GM19035 (cell line): ENCODE measurements around the gene GOLGA8K.
"Not testable (repeated sequence)": the region's sequence is repeated elsewhere in the genome, so short reads cannot be mapped to it uniquely, and the experiment has no call there.

Source experiments
- ATAC-seq: cut with Tn5 transposase; IDR thresholded peaks from one replicate; pipeline ENCODE4 v1.9.1; 2021; ENCODE audit not compliant: unreplicated experiment

The GOLGA8K gene

DNA sequence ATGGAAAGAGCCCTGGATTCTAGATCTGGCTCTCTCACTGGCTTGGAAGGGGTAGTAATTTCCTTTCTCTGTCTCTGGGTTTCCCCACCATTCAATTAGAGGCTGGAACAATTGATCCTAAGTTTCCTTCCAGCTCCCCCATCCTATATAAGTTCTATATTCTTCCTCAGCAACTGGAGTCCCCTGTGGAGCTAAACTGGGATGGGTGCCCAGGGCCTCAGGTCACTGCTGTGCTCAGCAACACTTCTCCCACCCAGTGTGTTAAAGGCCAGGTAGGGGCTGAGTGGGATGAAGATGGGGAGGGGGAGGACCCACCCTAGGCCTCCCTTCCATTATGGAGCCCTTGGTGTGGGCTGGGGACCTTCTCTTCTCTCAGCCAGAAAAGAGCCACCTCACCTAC, 46.2 kb downstream of the GOLGA8K start:
- not testable (repeated sequence) for ATAC-seq

DNA sequence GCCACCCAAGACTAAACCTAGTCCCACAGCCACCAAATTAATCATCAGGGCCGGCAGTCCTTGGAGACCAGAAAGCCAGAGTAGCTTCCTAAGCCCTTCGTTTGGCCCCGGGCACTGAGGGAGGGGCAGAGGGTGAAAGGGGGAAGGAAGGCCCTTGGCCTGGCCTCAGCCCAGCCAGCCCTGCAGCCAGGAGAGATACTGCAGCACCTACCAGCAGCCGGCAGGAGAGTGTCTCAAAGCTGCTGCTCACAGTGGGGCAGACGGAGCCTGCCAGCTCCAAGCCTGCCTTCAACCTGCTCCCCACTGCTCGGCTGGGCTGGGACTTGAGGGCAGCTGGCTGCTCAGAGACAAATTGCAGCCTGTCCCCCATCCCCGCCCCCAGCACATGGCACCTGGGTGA, 50.3 kb downstream of the GOLGA8K start:
- ATAC-seq, result not testable (repeated sequence)

DNA sequence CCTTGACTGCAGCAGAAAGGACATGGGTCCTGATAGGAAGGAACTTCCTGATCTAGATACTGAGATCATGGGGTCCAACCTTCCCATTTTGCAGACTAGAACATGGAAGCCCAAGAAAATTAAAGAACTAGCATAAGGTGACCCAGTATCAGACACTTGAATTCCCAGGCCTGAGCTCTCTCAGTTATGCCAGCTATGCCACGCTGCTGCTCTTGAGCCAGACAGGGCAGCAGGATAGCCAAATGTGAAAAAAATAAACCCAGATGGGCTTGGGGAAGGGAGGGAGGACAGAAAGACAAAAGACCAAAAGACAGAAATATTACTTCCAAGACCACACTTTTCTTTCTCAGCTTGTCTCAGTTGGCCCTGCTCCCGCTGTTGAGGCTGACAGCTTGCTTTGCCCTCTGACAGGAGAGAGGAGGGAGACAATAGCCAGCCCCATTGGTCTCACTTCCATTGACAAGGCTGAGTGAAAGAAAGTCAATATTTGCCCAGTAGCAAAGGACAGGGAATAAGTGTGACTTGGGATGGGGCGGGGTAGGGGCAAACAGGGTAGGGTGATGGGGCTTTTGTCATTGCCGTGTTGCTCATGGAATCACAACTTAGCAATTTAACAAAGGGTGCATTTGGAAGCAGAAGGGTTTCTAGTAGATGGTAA, 52.4 kb downstream of the GOLGA8K start:
- ATAC-seq, result not testable (repeated sequence)

DNA sequence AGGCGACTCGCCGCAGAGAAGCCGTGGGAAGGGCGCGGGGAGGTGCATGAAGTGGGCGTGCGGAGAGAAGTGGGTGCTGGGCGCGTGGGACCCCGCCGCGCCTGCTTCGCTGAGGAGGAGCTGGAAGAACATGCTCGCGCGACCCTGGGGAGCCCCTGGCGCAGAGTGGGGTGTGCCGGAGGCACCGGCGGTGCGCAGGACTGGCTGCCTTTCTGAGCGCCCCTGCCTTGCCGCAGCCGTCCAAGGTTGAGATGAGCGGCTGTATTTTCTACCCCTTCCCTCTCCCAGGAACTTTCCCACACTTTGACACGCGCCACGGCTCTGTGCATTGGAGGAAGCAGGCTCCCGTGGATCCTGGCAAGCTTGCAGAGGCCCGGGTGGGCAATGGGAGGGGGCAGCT, 56.1 kb downstream of the GOLGA8K start:
- not testable (repeated sequence) for ATAC-seq

DNA sequence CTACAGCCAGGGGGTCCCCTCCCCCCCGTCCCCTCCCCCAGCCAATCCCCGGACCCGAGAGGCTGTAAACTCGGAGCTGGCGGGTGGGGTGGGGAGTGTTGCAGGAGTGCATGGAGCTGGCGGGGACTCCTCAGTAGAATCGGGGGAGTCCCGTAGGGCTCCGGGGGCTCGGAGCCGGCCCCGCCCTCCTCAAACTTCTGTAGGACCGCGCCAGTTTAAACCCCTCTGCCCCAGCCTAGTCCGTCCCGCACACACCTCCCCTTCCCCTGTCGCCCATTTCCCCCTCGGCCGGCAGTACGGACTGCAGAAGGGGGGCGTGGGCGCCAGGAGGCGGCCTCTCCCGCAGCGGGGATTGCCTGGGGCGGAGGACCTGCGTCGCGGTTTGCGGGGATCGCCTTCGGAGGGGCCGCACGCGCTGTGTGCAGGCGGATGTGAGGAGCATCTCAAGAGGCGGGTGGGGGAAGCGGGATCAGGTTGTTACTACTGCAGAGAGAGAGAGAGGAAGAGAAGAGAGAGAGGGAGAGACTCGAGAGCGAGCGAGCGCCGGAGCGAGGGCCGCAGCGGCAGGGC, 57.0 kb downstream of the GOLGA8K start:
- not testable (repeated sequence) for ATAC-seq

- not testable (repeated sequence) for ATAC-seq
Observed at GRCh38 chr15:32343921-32344320, 59.2 kb downstream of the GOLGA8K start.
